Activated CD8-positive, alpha-beta memory T cell treated with anti-CD3 and anti-CD28 coated beads, Interleukin-2, amount 10 ng/mL, durations not matched to agents 7 days and 5 days (primary cell): ENCODE data around the gene PCARE. TPM values are rescaled to one million over a fixed set of nuclear protein-coding genes. Genes with fewer than 3 reads are reported as not detected.

Source experiments
- ATAC-seq: fragments of 150-1000 bp; cut with Tn5 transposase; one replicate; pipeline ENCODE4 v1.10.0; 2021; ENCODE audit warnings: moderate library complexity
- CTCF ChIA-PET: fragments of 350-600 bp; sonication (Branson Sonifier 250); formaldehyde crosslinking; loops from one replicate; lab custom pipeline; 2021; ENCODE audit warnings: antibody characterized with exemption; lab: Charles Lee
- DNase-seq: peaks from one replicate; pipeline ENCODE4 v3.0.0-alpha.2; 2020
- H3K27ac Mint-ChIP-seq: one replicate; pipeline ENCODE4 v1.8.0; 2021; ENCODE audit warnings: mild to moderate bottlenecking, mixed read lengths
- H3K27me3 Mint-ChIP-seq: one replicate; pipeline ENCODE4 v1.8.0; 2021; ENCODE audit warnings: mixed read lengths
- H3K36me3 Mint-ChIP-seq: one replicate; pipeline ENCODE4 v1.8.0; 2021; ENCODE audit warnings: mild to moderate bottlenecking, mixed read lengths
- H3K4me1 Mint-ChIP-seq: one replicate; pipeline ENCODE4 v1.8.0; 2021; ENCODE audit warnings: mixed read lengths
- H3K4me3 Mint-ChIP-seq: one replicate; pipeline ENCODE4 v1.8.0; 2021; ENCODE audit warnings: mild to moderate bottlenecking, moderate library complexity, mixed read lengths
- H3K9me3 Mint-ChIP-seq: one replicate; pipeline ENCODE4 v1.8.0; 2022; ENCODE audit warnings: low read depth, mixed read lengths
- total RNA-seq, 2 experiments: library from RNA; stranded (reverse); gene quantifications; one replicate each; pipeline ENCODE4 v1.2.3, GENCODE V29; 2021

The PCARE gene
- total RNA-seq, 2 experiments from 2014 or later = not detected

DNA sequence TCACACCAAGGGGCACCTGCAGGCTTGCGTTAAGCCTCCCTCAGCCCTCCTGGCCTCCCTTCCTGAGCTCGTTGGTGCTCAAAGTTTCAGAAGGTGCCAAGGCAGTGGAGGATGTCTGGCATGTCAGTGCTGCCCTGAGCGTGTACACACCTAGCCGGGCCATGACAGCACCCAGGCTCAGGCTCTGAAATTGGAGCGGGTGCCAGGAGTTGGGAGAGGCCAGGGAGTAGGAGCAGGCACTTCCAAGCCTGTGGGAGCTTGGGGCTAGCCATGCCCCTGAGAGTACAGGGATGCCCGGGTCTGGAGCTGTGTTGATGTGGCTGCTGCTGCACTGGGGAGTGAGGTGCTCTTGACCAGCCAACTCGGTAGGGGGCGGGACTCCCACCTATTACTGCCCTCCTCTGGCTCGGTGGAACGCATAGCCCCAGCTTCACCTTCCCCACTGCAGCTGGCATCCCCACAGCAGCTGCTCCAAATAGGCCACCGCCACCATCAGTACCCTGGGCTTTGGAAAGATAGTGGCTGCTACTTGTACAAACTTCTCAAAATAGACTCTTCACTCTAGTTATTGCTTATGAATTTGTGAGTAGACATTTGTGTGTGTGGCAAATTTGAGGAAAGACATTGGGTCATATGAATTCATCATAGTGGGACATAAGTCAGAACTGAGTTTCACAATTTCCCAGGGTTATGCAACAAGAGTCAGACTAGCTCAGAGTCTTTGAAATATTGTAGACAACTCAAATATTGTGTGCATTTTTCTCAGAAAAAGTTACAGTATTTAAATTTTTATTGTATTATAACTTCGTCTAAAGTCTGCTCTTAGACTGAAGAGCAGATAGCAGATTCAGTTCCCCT lies 6.8 kb upstream of the PCARE start:
- H3K27me3 Mint-ChIP-seq = no peaks in the 10 kb centered on the region
- H3K27ac Mint-ChIP-seq = no peak overlapping the region
- DNase-seq (peak; percentile 11), ATAC-seq (no peak)
- H3K4me3 Mint-ChIP-seq = no peak overlapping the region
- H3K36me3 Mint-ChIP-seq = peaks cover 4% of the 10 kb centered on the region
- peaks cover 3% of the 10 kb centered on the region for H3K9me3 Mint-ChIP-seq
- CTCF ChIA-PET = no interaction called here
- peaks cover 3% of the 10 kb centered on the region for H3K4me1 Mint-ChIP-seq

DNA sequence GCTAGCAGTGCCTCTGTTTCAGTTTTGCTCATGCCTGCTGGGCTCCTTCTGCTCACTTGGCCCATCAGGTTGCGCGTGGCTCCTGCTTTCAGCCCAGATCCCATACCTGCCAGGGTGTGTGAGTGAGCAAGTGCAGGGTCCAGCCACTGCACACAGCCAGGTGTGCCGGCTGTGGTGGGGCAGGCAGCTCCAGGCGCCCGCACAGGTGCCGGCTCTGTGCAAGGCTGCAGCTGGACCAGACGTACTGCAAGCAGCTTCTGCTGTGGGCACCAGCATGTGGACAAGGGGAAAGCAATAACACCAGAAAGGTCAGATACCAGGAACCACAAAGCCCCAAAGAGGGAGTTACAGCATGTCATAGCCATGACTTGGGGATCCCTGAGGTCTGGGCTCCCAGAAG lies 5.6 kb upstream of the PCARE start:
- Mint-ChIP-seq H3K27ac (no peak overlapping the region), H3K4me1 (peaks cover 3% of the 10 kb centered on the region), H3K36me3 (peaks cover 4% of the 10 kb centered on the region), H3K4me3 (no peak overlapping the region), H3K27me3 (no peaks in the 10 kb centered on the region), H3K9me3 (peaks cover 3% of the 10 kb centered on the region)
- DNase-seq (no peak), ATAC-seq (no peak)
- CTCF ChIA-PET = no interaction called here

DNA sequence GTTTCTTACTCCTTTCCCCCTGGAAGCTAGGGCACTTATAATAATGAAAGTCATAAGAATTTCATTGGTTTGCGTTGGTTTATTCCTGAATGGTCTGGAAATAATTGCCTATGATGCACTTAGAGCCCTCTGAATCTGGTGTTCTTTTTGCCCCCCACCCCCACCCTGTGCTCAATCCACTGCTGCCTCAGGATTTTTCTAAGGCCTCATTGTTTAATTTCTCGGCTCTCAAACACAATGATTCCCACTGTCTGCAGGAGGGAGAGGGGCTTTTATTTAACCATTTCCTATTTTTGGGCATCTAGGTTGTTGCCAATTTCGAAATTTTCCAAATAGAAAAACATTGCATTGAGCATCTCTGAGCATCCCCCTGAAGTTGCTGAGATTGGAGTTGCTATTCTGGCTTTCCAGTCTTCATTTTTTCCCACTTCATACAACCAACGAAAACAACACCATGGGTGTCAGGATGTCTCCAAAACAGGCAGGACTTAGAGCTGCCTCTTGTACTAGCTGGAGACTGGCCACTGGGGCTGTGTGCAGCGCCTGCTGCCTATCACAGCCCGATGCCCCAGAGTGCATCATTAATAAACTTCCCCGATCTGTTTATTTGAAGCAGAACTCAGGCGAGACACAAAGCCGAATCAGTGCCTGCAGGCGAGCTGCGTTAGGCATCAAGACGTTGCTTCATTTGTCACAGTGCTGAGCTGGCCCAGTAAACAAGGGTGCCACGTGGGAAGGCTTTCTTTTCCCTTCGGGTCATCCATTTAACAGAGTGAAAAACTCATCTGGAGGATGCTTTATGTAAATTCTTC lies 1.8 kb upstream of the PCARE start:
- CTCF ChIA-PET = no interaction called here
- H3K27ac Mint-ChIP-seq = no peak overlapping the region
- peaks cover 3% of the 10 kb centered on the region for H3K9me3 Mint-ChIP-seq
- no peak overlapping the region for H3K4me3 Mint-ChIP-seq
- H3K27me3 Mint-ChIP-seq = no peaks in the 10 kb centered on the region
- ATAC-seq (no peak), DNase-seq (no peak)
- H3K4me1 Mint-ChIP-seq = peaks cover 3% of the 10 kb centered on the region
- H3K36me3 Mint-ChIP-seq = peaks cover 2% of the 10 kb centered on the region

DNA sequence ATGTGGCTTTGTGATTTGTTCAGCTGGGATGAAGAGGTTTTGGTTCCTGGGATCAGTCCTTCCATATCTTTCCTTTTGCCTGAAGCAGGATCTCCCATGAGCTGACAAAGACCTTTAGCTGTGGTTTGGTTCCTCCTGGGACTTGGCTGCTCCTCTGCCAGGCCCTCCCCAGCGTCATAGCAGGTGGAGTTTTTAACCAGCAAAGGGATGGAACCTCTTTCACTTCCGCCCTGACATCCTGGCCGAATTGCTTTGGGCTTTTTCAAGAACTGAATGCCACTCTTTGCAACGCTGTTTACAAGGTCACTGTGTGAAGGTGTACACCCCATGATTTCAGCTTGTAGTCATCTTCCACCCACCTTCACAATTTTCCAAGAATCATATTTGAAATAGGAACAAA lies 390 bp downstream of the PCARE start:
- Mint-ChIP-seq H3K4me1 (no peaks in the 10 kb centered on the region), H3K9me3 (no peaks in the 10 kb centered on the region), H3K4me3 (no peak overlapping the region), H3K27ac (no peak overlapping the region), H3K36me3 (no peaks in the 10 kb centered on the region), H3K27me3 (no peaks in the 10 kb centered on the region)
- CTCF ChIA-PET = no interaction called here
- DNase-seq = peak; percentile 21
- no peak for ATAC-seq

DNA sequence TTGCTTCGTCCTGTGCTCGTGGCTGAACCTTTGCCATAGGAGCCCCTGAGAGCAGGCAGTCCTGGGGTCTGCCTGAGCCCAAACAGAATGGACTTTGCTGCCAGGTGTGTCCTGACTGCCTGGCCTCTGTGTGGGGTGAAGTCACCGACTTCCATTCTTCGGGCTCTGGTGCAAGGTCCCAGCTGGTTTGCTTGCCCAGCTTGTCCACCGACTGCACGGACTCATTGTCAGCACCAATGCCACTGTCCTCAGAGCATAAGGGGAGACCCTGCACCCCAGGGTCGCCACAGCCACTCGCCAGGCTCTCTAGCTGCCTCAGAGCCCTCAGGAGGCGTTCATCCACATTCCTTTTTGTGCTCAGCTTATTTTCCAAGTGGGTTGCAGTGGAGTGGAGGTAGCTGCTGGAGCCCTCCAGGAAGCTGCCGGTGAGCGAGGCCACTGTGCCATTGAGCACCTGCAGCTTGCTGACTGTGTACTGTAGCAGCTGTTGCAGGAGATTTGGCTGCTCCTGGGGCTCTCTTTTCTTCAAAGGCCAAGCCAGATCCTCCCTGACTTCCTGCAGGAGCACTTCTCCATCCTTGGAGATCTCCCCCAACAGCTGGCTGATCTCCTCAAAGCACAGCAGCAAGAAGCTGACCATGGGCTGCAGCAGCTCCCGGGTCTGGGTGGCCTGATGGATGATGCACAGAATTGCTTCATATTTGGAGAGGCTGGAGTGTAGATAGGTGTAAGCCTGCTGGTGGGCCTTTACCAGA lies 1.2 kb downstream of the PCARE start:
- peak; percentile 19 for DNase-seq
- Mint-ChIP-seq H3K36me3 (no peaks in the 10 kb centered on the region), H3K27ac (no peak overlapping the region), H3K4me1 (no peaks in the 10 kb centered on the region), H3K4me3 (no peak overlapping the region), H3K9me3 (no peaks in the 10 kb centered on the region), H3K27me3 (no peaks in the 10 kb centered on the region)
- CTCF ChIA-PET = no interaction called here
- ATAC-seq = no peak

DNA sequence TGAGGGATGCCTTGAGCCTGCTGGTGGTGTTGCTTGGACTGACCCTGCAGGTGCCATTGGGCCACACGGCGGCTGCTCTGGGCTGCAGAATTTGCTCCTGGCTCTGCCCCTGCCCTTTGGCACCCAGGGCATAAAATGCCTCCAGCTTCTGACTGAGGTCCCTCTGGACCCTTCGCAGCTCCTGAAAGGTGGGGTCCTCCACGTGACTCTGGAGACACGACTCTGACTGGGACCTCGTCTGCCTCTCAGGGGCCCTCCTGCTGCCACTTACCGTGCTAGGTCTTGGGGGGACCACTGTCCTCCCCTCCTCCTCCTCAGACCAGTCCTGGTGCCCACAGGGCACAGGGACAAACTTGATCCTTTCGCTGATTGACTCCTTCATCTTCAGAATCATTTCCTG lies 2.1 kb downstream of the PCARE start:
- H3K9me3 Mint-ChIP-seq = no peaks in the 10 kb centered on the region
- CTCF ChIA-PET = no interaction called here
- no peaks in the 10 kb centered on the region for H3K4me1 Mint-ChIP-seq
- H3K27ac Mint-ChIP-seq = no peak overlapping the region
- no peak for ATAC-seq
- no peak overlapping the region for H3K4me3 Mint-ChIP-seq
- peak; percentile 31 for DNase-seq
- H3K36me3 Mint-ChIP-seq = no peaks in the 10 kb centered on the region
- no peaks in the 10 kb centered on the region for H3K27me3 Mint-ChIP-seq

DNA sequence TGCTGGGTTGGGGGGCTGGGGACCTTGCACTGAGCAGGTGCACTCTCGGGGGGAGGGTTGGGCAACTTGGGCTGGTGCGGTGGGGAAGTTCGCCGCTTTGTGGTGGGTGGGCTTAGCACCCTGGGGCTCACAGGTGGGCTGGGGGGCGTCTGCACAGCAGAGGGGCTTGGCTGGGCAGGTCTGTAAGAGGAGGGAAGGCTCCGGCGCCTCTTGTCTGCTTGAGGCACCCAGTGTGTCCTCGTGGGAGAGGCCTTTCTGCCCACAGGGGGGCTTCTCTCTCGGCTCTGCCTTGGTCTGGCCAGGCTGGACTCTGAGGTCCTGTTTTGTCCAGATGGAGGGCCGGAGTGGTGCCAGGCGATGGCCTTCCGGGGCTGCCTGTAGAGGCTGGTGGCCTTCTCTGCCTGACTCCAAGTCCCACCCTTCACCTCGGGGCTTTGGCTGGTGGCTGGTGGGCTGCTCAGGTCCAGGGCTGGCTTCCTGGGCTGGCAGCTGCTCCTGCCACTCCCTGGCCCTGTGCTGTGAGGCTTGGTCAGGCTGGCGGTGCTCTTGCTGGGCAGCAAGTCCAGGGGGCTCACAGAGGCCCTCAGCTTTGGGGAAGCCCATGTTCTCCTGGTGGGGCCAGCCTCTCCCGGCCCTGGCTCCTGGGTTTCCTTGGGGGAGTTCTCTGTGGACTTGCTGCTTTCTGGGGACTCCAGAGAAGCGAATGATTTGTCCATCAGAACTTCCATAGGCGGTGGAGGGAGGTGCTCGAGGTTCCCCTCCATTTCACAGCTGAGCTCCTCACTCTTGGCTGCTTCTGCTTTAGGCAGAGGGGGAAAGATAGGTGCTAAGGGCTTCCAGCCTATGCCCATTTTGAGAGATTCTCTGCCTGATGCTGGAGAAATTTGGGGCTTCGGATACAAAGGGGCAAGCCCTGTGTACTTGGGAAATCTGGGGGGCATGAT lies 3.0 kb downstream of the PCARE start:
- Mint-ChIP-seq H3K27ac (no peak overlapping the region), H3K36me3 (no peaks in the 10 kb centered on the region), H3K27me3 (no peaks in the 10 kb centered on the region), H3K4me1 (no peaks in the 10 kb centered on the region), H3K4me3 (no peak overlapping the region), H3K9me3 (no peaks in the 10 kb centered on the region)
- peak; percentile 32 for DNase-seq
- CTCF ChIA-PET = interaction anchor here (0.7 kb wide), 1 partner anchor 116 kb away, joined by 3 read pairs; no protein-coding TSS in a partner anchor
- ATAC-seq = no peak

DNA sequence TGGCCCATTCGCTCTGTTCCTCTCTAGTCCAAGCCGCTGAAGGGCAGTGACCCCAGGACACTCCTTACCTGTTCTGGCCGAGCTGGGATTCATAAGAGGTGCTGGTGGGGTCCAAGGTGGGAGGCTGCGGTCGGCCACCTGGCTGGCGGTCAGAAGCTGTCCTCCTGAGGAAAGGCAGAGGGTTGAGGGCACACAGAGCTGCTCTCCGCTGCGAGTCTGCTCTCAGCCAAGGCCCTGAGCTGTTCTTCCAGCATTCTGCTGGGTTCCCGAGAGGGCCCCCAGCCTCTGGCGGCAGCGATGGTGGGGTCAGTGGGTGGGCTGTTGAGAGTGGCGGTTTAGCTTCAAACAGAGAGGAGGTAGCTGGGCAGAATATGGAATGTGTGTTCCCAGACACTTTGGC lies 3.8 kb downstream of the PCARE start:
- ATAC-seq (no peak), DNase-seq (peak; percentile 12)
- Mint-ChIP-seq H3K4me3 (no peak overlapping the region), H3K4me1 (no peaks in the 10 kb centered on the region), H3K27me3 (no peaks in the 10 kb centered on the region), H3K27ac (no peak overlapping the region), H3K36me3 (no peaks in the 10 kb centered on the region), H3K9me3 (no peaks in the 10 kb centered on the region)
- CTCF ChIA-PET = interaction anchor here (0.7 kb wide), 1 partner anchor 115 kb away, joined by 3 read pairs; no protein-coding TSS in a partner anchor

DNA sequence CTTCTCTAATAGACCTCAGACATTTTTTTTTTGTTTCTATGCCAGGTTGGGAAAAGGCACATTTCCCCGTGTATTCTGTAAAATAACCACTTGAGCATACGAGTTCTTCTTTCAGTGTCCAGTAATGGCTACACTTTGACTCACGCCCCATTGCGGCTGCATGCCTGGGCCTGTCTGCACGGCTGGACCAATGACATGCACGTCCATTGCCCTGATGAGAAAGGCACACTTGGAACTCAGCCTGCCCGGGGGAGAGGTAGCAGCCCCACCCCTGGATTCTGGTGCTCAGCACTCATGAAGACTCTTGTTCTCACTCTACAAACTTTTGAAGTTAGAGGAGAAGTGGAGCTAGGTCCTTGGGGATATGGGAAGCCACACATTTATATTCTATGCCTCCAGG lies 5.8 kb downstream of the PCARE start:
- Mint-ChIP-seq H3K27me3 (no peaks in the 10 kb centered on the region), H3K36me3 (no peaks in the 10 kb centered on the region), H3K4me3 (no peak overlapping the region), H3K27ac (no peak overlapping the region), H3K4me1 (no peaks in the 10 kb centered on the region), H3K9me3 (no peaks in the 10 kb centered on the region)
- DNase-seq (peak; percentile 23), ATAC-seq (no peak)
- CTCF ChIA-PET = no interaction called here

DNA sequence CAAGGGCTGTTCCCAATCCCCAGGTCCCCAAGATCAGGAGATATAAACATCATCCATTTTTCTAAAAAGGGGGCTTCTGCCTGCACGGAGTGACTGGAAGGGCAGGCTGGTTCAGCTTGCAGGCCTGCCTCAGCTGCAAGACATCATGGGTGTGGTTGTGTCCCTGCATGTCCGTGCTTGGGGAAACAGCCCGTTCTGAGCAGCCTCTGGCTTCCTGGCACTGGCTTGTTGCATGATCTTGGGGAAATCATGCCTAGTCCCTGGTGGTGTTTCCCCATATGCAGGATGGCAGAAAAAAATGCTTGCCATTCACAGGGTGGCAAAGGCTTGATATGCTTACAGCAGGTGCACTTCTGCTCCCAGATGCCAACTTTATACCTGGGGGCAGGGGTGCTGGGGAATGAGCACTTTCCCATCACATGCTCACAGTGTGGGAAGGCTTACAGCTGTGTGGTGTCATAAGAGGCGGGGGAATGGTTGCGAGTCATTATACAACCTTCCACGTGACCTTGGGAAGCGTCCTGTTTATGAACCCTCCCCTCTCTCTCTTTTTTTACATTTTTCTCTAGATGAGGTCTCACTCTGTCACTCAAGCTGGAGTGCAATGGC lies 7.2 kb downstream of the PCARE start:
- H3K4me1 Mint-ChIP-seq = no peaks in the 10 kb centered on the region
- no peak overlapping the region for H3K27ac Mint-ChIP-seq
- H3K36me3 Mint-ChIP-seq = no peaks in the 10 kb centered on the region
- ATAC-seq (no peak), DNase-seq (no peak)
- CTCF ChIA-PET = interaction anchor here (1.5 kb wide), 1 partner anchor 10 kb away, joined by 4 read pairs; no protein-coding TSS in a partner anchor
- H3K4me3 Mint-ChIP-seq = no peak overlapping the region
- H3K27me3 Mint-ChIP-seq = no peaks in the 10 kb centered on the region
- no peaks in the 10 kb centered on the region for H3K9me3 Mint-ChIP-seq

DNA sequence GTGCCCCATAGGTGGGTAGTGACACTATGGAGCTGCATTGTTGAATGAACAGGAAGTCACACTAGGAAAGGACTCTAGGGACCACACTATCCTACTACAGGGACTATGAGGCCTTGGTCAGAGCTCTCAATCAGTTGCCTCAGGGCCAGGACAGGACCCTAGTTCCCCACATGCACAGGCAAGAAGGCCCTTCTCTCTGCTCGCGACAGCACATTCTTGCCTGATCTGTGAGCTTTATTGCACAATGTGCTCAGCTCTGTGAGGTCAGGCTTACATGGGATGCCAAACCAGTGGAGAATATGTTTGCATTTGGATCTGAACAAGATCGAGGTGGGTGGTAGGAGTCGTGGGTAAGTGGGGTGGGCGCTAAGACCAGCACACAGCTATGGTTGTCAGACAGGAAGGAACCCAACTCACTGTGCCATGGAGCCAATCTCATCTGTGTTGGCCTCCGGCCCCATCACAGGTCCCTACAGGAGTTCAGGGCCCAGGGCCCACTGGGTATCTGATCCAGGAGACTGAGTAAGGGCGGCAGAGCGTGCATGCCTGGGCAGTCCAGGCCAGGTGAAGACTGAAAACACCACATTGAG lies 8.0 kb downstream of the PCARE start:
- H3K27ac Mint-ChIP-seq = no peak overlapping the region
- CTCF ChIA-PET = interaction anchor here (1.5 kb wide), 1 partner anchor 11 kb away, joined by 4 read pairs; no protein-coding TSS in a partner anchor
- no peaks in the 10 kb centered on the region for H3K4me1 Mint-ChIP-seq
- no peak overlapping the region for H3K4me3 Mint-ChIP-seq
- DNase-seq = no peak
- H3K27me3 Mint-ChIP-seq = no peaks in the 10 kb centered on the region
- no peak for ATAC-seq
- H3K9me3 Mint-ChIP-seq = no peaks in the 10 kb centered on the region
- H3K36me3 Mint-ChIP-seq = no peaks in the 10 kb centered on the region
